Dedifferentiated amniotic fluid mesenchymal stem cell (primary cell): ENCODE measurements around the gene ITGA2B.
"Not testable (repeated sequence)": the region's sequence is repeated elsewhere in the genome, so short reads cannot be mapped to it uniquely, and the experiment has no call there.

Experiments
- DNase-seq: peaks from one replicate; pipeline ENCODE4 v3.0.0-alpha.2; 2016; ENCODE audit errors: extremely low spot score

Gene ITGA2B

DNA sequence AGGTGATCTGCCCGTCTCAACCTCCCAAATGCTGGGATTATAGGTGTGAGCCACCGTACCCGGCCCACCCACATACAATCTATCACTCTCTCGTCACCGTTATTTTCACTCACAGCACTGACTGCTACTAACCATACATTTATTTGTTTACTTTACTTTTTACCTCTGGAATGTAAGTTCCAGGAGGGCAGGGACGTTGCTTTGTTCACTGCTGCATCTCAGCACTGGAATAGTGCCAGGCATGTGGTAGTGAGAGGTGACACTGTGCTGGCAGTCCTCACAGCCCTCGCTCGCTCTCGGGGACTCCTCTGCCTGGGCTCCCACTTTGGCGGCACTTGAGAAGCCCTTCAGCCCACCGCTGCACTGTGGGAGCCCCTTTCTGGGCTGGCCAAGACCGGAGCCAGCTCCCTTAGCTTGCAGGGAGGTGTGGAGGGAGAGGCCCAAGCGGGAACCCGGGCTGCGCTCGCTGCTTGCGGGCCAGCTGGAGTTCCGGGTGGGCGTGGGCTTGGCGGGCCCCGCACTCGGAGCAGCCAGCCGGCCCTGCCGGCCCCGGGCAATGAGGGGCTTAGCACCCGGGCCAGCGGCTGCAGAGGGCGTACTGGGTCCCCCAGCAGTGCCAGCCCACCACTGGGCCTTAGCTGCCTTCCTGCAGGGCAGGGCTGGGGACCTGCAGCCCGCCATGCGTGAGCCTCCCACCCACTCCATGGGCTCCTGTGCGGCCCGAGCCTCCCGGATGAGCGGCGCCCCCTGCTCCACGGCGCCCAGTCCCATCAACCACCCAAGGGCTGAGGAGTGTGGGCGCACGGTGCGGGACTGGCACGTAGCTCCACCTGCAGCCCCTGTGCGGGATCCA lies 20.8 kb downstream of the ITGA2B start:
- DNase-seq = not testable (repeated sequence)

DNA sequence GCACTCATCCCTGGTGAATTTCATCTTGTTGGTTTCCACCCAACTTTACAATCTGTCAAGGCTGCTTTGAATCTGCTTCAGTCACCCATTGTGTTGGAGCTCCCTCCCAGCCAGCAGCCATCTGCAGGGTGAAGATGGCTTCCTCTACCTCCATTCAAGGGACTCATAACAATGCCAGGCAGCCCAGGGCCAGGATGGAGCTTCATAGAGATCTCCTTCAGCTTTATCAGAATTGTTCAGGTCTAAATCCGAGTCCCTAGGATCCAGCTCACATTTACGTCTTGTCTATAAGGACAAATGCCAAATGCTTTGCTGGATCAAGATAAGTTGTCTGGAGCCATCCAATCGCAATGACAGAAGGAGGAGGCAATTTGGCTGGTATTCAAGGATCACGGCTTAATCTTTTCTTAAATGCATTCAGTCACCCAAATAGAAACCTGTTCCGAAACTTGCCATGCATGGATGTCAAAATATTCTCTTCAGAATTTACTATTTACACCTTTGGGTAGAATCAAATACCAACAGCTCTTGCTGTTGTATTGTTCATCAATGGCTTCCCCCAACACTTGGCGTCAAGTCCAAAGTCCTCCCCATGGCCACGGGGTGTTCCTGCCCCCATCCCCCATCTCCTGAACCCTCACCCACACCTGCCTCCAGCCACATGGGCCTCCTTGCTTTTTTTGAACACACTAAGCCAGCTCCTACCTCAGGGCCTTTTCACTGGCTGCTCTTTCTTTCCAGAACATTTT lies 22.0 kb downstream of the ITGA2B start:
- DNase-seq = no peak

DNA sequence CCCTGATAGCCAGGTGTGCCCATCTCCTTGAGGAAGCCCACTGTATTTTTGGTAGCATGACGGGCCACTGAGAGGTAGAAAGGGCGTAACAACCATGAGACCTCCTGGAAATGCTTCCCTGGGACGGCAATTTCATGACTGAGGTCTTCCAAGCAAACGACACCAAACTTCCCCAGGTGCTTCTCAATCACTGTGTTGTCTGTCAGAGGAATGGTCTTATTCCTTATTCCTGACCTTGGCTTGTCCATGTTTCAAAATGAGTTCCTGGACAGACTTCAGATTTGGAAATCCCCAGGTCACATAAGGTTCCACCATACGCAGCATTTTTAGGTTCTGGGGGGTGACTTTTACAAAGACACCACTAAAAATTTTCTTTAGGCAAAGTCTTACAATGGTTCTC lies 24.4 kb downstream of the ITGA2B start:
- not testable (repeated sequence) for DNase-seq

DNA sequence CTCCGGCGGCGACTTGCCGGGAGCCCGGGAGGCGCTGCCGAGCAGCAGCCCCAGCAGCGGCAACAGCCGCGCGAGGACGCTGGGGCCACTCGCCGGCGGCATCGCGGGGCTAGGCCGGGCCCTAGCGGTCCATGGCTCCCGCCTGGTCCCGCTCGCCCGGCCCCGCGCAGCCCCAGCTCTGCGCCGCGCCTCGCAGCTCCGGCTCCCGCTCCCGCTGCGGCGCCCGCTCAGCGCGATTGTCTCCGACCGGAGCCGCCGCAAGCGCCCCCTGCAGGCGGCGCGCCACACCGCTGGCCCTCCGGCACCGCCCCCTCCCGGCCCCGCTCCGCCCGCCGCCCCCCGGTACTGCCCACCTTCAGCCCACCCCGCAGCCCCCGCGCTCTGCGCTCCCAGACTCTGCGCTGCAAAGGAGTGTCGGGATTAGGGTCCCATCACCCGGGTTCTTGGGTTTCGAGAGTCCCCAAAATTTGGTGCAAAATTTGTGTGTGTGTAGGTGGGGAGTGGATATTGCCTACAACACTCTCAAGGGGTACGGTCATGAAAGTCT lies 25.8 kb downstream of the ITGA2B start, which contains the start of gene FAM171A2:
FAM171A2 (minus strand) TSS at position 241 of the 547 bp plus-strand sequence; CDS start at position 102, 139 bp downstream.
- DNase-seq = peak; percentile 32

DNA sequence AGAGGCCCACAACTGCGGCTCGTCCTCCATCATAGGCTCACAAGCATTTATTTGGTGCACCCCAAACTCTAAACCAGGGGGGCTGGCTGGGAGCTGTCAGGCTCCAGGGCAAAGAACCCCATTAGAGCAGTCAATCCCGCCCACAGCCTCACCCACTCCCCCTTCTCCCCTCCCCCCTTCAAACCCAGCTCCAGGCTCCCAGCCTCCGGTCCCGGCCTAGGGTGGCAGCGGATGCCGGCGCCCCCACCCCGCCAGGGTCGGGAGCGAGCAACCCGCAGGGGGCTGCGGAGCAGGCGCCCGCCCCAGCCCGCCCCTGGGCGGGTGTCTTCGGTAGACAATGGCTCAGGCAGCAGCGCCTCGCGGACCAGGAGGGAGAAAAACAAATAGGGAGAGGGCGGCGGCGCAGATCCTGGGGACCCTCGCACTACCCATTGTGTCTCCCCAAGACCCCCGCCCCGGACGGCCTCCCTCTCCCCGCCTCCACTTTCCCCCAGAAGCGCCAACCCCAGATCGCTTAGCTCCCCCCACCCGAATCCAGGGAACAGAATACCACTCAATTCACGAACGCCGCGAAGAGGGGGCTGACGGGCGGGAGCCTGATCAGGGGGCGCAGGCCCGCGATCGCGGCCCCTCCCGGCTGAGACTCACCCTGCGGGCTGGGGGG lies 26.4 kb downstream of the ITGA2B start:
- no peak for DNase-seq

DNA sequence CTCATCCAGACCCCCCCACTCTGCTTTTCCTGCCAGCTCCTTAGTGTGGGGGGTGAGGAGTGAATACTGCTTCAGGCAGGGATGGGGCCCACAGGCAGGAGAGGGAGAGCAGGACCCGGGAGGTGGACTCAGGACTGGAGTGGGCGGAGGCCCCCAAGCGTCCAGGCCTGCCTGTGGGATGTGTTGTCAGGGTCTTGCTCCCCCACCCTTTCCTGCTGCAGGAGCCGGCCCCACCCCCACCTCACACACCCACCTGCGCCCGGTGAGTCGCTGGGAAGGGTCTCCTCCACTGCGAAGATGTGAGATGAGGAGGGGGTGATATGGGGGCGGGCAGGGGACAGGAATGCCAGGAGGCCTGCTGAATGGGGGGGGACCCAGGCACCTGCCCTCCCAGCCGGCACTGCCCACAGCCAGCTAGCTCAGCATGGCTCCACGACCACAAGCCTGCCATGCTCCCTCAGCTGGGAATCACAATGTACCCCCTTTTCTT lies 26.9 kb downstream of the ITGA2B start:
- DNase-seq = no peak

DNA sequence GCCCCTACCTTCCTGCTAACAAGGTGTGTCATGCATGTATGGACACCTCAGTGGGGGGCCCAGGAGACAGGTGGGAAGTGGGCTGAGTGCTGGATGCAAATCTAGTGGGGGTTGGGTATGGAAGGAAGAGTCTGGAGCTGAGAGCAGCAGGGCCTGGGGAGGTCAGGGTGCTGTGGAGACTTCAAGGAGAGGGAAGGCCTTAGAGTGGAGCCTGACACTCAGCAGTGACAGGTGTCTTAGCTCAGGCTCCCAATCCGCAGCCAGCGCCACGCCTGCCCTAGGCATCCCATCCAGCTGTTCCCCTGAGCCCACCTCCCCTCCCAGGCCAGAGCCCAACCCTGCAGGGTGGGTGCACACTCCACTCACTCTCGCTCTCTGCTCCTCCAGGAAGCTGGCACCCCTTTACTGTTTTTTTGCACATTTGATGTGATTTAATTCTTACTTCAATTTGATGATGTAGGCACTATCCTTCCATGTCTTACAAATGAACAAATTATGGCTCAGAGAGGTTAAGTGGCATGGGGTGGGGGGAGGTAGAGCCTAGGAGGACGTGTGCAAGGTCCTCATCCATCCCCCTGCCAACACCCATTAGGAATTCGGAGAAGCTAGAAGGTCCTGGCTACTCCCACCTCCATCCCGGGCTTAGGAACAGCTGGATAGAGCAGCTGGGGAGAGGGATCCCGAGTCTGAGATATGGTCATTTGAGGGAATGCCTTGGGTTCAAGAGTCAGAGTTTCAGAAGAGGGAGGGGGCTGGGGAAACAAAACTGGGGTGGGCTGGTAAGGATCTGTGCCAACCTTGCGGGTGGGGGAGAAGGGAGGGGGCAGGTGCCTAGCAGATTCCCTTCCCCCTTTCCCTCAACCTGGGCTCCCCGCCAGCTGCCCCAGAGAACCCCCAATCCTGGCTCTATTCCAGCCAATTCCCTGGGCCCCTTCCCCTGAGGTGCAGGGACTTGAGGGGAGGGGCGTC lies 27.9 kb downstream of the ITGA2B start:
- no peak for DNase-seq

DNA sequence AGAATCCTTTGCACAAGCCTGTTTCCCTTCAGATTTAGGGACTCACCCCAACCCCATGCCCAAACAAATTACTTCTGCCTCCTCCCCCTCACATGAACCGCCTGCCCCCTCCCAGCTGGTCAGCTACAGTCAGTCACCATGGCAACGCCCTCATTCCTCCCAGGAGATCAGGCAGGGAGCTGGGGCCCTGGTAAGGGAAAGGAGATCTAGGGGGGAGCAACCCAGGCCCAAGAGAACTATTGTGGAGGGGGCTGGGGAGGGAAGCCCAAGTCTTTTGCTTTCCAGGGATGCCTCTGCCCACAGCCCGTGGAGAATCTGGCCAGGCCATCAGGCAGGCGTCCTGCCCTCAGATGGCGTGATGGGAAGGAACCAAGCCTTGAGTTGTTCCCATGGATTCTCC lies 28.6 kb downstream of the ITGA2B start:
- DNase-seq = peak; percentile 64

DNA sequence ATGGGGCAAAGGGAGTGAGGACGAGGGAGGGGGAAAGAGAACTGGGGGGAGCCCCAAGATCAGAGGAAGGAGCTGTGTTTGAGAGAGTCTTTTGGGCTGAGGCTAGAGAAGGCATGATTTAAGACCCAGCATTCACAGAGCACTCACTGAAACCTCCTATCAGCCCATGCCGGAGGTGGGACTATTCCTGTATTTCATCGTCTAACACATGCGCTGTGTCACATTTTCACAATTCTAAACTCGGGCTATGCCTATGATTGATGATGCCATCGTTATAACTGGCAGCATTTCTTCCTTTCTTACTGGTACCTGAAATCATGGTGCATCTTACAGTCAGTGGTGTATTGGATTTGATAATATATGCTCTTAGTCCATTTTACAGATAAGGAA lies 29.3 kb downstream of the ITGA2B start:
- DNase-seq = no peak

DNA sequence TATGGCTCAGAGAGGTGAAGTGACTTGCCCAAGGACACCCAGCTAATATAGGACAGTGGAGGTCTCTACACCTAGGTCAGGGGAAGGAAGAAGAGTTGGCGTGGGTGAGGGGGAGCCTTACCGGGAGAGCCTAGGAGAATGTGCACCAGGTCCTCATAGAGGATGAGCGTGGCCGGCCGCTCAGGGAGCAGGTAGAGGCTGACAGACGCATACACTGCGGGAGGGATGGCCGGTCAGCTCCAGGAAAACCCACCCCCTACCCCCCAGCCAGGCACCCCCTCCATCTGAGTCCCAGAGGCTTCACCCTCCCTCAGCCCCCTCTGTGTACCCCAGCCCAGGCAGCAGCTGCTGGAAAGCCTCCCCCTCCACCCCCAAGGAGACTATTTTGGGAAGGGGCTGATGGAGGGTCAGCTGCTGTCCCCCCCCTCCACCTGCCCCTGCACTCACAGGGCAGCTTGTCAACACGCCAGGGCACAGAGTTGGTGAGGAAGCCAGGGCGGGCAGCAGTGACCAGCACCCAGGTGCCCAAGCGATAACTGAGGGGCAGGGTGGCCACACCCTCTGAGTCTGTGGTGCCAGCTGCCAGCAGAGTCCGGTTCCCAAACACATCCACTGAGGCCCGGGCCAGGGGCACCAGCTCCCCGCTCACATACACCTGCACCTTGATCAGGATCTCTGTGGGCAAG lies 29.8 kb downstream of the ITGA2B start:
- DNase-seq = no peak

DNA sequence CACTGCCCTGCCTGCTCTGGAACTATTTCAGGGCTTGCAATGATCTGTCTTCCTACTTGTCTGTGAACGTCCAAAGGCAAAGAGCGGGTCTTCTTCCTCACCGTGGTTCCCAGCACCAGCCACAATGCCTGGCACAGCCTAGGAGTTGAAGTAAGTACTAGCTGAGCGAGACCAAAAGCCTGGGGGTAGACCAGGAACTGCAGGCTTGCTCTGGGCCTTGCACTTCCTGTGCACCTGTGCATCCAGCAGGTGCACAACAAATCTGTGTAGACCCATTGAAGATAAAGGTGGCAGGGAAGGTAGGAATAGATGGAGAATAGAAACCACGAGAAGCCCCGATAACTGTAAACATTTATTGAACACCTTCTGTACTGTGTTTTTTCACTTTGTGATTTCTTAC lies 30.4 kb downstream of the ITGA2B start:
- DNase-seq = no peak

DNA sequence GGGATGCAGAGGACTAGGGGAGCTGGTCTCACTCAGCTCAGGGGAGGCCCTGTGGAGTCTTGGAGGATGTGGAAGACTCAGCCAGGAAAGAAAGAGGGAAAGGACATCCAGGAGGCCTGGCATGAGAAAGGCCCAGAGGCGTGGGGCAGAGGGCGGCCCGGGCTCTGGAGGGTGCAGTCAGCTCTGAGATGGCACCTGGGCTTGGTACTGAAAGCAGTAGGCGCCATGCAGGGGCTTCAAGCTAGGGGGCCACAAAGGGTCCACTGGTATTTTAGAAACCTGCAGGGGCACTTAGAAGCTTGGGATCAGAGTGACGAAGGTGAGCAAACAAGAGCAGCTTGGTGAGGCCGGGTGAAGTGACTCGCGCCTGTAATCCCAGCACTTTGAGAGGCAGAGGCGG lies 31.4 kb downstream of the ITGA2B start:
- no peak for DNase-seq

DNA sequence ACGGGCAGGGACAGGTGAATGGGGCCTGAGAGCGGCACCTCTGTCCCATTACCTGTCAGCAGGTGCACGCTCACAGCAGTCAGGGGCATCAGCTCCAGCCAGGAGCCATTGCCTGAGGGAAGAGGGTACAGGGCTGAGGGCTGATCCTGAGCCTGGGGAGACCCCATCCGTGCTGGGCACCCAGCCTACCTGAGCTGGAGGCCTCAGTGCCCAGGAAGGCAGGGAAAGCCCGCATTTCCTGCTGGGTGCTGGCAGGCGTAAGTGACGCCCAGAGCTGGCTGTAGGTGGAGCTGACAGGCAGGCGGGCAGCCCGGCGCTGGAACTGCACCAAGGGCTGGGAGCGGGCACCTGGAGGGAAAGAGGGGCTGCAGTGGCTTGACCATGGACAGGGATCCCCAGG lies 33.2 kb downstream of the ITGA2B start:
- no peak for DNase-seq

DNA sequence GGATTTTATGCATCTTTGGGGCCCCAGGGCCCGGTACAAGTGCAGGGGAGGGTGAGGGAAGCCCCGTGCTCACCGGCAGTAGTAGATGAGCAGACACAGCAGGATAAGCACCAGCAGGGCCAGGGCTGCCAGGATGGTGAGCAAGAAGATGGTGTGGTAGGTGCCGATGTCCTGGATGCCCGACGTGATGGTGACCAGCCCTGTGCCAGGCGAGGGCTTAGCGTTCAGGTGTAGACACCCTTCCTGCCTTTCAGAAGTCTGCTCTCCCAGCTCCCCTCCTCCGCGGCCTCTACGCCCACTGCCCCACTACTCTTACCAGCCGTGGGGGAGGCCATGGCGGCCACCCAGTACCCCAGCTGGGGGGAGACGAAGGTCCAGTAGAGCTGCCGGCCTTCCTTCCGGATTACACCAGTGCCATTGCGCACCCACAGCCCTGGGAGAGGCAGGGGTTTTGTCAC lies 33.8 kb downstream of the ITGA2B start:
- DNase-seq = no peak

DNA sequence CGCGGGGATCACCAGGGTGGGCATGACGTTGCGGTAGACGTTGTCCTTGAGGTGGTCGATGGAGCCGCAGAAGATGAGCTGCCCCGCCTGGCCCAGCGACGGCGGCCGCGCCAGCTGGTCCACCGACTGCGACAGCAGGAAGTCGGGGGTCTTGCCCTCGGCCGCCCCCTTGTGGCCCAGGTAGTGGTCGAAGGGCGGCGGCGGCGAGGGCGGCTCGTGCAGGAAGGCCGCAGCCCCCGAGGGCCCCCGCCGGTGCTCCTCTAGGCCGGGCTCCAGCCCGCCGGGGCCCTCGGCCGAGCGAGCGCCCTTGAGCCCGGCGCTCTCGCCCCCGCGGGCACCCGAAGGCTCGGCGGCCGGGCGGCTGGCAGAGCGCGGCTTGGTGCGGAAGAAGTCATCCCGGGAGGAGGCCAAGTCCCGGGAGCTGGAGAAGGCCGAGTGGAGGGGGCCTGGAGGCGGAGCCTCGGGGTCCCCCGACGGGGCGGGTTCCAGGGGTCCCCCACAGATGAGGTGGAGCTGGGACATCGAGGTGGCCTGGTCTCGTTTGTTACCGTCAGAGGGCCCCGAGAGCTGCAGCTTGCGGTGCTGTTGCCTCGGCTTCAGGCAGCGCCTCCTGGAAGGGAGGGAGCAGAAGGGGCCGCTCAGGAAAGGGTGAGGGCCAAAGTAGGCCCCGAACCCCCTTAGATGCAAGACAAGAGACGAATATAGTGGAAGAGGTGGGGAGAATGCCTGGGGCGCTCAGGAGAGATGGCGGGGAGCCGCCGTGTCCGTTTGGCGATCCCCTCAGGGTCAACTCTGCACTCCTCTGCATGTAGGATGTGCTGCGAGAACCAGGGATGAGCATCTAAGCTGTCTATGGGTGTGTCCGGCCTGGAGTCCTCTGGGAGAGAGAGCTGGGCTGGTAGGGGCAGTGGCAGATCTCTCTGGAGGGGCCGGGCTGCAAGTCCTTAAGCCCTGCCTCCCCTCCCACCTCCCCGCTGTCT lies 34.6 kb downstream of the ITGA2B start:
- DNase-seq = no peak

DNA sequence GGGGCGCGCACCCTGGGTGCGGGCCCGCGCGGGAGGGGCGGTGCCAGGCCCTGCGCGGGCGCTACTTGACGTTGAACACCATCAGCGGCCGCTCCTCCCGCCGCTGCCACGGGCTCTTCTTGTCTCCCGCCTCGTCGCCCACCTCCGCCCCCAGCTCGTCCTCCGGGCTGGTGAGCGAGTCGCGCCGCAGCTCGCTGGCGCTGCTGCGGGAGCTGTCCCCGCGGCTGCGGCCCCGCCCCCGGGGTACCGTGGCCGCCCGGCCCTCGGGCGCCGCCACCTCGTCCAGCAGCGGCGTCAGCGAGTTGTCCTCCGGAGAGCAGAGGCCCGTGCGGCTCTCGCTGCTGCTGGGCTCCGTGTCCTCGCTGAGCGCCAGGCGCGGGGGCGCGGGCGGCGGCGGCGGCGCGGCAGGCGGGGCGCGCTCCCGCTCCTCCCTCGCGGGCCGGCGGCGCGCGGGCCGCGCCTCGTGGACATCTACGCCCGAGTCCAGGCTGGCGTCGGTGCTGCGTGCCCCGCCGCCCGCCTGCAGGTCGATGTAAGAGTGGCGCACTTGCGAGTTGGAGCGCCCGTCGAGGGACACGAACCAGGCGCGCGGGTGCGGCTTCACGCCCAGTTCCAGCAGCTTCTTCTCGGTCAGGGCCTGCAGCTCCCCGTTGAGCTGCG lies 35.6 kb downstream of the ITGA2B start:
- DNase-seq = no peak

DNA sequence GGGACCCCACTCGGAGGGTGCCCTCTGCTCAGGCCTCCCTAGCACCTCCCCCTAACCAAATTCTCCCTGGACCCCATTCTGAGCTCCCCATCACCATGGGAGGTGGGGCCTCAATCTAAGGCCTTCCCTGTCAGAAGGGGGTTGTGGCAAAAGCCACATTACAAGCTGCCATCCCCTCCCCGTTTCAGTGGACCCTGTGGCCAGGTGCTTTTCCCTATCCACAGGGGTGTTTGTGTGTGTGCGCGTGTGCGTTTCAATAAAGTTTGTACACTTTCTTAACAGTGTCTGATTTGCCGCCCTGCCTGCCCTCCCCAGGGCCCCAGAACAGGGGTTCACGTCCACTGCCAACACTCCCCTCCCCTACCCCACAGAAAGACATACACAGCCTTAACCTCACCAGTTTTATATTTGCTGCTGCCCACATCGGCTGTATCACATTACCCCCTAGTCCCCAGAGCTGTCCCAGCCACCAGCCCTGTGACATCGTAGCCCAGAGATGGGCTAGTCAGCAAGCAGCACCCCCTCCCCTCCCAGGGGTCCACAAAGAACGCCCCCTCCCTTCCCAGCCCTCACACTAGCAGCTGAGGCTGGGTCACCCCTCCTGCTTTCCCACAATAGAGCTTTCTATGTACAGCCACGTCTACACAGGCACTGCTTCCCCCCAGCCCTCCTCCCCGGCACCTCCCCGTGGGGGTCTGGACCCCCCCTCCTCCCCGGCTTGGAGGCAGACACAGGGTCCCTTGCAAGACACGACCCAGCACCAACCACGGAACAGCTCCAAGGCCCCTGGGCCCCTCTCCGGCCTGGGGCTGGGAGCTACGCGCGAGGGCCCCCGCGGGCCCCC lies 36.4 kb downstream of the ITGA2B start:
- DNase-seq = no peak
